Right atrium auricular region (tissue), 2 donors: ENCODE data around the gene C1orf116. TPM values are rescaled to one million over a fixed set of nuclear protein-coding genes. Genes with fewer than 3 reads are reported as not detected.

ENCODE experiments used
- DNase-seq: peaks from one replicate; pipeline ENCODE4 v3.0.0-alpha.2; 2019; ENCODE audit warnings: low spot score
- H3K27ac ChIP-seq, 2 donors: fragments of 200-600 bp; sonication (generic); 1 replicate in 1 of 2; 2 replicates in 1 of 2; pipeline ENCODE4 v1.5.1; 2016 to 2019
- H3K27me3 ChIP-seq, 2 donors: fragments of 200-600 bp; sonication (generic); one replicate each; pipeline versions ENCODE4 v1.5.1 to v1.6.0; 2017 to 2019
- H3K36me3 ChIP-seq: fragments of 200-600 bp; sonication (generic); one replicate; pipeline ENCODE4 v1.5.1; 2016
- H3K4me1 ChIP-seq, 2 donors: fragments of 200-600 bp; sonication (generic); one replicate each; pipeline versions ENCODE4 v1.5.1 to v1.6.0; 2017 to 2019
- H3K4me3 ChIP-seq, 2 donors: fragments of 200-600 bp; sonication (generic); 1 replicate in 1 of 2; 2 replicates in 1 of 2; pipeline ENCODE4 v1.5.1; 2017 to 2019; ENCODE audit warnings: mild to moderate bottlenecking in 1 of 2, moderate library complexity in 1 of 2
- H3K9me3 ChIP-seq, 2 donors: fragments of 200-600 bp; sonication (generic); one replicate each; pipeline ENCODE4 v1.5.1; 2019
- CTCF ChIP-seq, 2 donors: fragments of 200-600 bp; sonication (generic); IDR thresholded peaks; one replicate each; pipeline ENCODE4 v1.5.1; 2019; ENCODE audit warnings: antibody characterized with exemption in 2 of 2
- total RNA-seq, 2 donors: library from RNA; depleted of rRNA; stranded (reverse); fragments of >200 nt; gene quantifications; one replicate each; pipeline ENCODE4 v1.1.0, GENCODE V29; 2016

The C1orf116 gene
- total RNA-seq, 2 donors from 2014 or later: 0.07 to 0.35 TPM

GRCh38 chr1:207059881-207060280 is 27.3 kb upstream of the C1orf116 start:
- no peaks in the 10 kb centered on the region for H3K27me3 ChIP-seq
- H3K4me1 ChIP-seq: peaks cover 0 to 10% of the 10 kb centered on the region in 2 donors
- no peak for TF ChIP-seq CTCF (IDR thresholded peaks at IDR 0.05)
- no peak overlapping the region for H3K4me3 ChIP-seq
- H3K9me3 ChIP-seq: no peaks in the 10 kb centered on the region
- peak overlapping the region in 1 of 2 donors; percentile 57 for H3K27ac ChIP-seq
- no peak for DNase-seq
- peaks cover 41% of the 10 kb centered on the region for H3K36me3 ChIP-seq

DNA sequence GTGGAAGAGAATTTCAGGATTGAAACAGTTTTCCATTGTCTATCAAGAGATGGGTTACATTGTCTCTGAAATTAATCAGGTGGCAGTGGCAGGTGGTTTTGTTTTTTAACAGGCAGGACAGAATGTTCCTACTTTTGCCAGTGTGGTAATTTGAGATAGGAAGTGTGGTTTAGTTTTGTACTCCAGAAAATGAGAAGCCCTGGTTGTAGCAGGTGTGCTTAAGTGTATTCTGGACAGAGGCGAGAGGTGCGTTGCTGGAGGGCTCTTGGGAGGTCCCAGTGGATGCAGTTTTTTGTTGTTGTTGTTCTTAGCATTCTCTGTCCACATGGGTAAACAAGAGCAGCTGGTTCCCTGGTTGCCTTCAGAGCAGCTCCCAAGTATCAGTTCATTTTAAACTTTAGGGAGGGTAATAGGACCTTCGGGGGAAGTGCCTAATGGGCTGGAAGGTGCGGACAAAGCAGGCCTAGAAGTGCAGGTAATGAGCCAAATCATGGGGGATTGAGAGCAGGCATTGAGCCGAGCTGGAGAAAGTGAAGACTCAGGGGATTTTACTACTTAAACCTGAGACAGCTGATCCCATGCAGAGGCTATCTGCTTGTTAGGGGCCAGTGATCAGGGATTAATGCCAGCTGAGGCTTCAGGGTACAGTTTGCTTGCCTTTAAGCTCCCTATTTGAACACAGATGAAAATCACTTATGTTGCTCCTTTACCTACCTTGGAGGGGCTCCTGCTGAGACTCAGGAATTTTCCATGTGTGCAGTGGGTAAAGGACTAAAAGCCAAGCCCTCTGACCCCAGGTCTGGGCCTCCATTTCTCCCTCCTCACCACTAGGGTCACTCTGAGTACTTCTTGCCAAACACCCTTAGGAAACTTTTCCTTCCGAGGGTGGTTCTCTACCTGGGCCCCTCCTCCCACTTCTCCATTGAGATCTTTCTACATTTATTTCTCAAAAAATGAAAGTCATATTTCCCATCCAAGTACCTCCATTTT is 26.6 kb upstream of the C1orf116 start:
- DNase-seq: no peak
- Histone ChIP-seq H3K36me3 (peaks cover 40% of the 10 kb centered on the region), H3K4me3 (no peak overlapping the region), H3K27me3 (no peaks in the 10 kb centered on the region), H3K9me3 (no peaks in the 10 kb centered on the region), H3K27ac (peak overlapping the region; percentile 33 to 57), H3K4me1 (peaks cover 0 to 10% of the 10 kb centered on the region in 2 donors)
- TF ChIP-seq CTCF (IDR thresholded peaks at IDR 0.05): no peak

GRCh38 chr1:207058252-207058651 is 25.7 kb upstream of the C1orf116 start:
- Histone ChIP-seq H3K9me3 (no peaks in the 10 kb centered on the region), H3K4me3 (no peak overlapping the region), H3K27me3 (no peaks in the 10 kb centered on the region), H3K27ac (peak overlapping the region; percentile 33 to 57), H3K36me3 (peaks cover 31% of the 10 kb centered on the region), H3K4me1 (peaks cover 0 to 6% of the 10 kb centered on the region in 2 donors)
- no peak for DNase-seq
- no peak for TF ChIP-seq CTCF (IDR thresholded peaks at IDR 0.05)

GRCh38 chr1:207056673-207057072 is 24.1 kb upstream of the C1orf116 start:
- TF ChIP-seq CTCF (IDR thresholded peaks at IDR 0.05): no peak
- Histone ChIP-seq H3K4me3 (no peak overlapping the region), H3K27me3 (no peaks in the 10 kb centered on the region), H3K27ac (peak overlapping the region; percentile 97 to 98), H3K36me3 (peaks cover 19% of the 10 kb centered on the region), H3K4me1 (peaks cover 0 to 16% of the 10 kb centered on the region in 2 donors), H3K9me3 (no peaks in the 10 kb centered on the region)
- DNase-seq: no peak

DNA sequence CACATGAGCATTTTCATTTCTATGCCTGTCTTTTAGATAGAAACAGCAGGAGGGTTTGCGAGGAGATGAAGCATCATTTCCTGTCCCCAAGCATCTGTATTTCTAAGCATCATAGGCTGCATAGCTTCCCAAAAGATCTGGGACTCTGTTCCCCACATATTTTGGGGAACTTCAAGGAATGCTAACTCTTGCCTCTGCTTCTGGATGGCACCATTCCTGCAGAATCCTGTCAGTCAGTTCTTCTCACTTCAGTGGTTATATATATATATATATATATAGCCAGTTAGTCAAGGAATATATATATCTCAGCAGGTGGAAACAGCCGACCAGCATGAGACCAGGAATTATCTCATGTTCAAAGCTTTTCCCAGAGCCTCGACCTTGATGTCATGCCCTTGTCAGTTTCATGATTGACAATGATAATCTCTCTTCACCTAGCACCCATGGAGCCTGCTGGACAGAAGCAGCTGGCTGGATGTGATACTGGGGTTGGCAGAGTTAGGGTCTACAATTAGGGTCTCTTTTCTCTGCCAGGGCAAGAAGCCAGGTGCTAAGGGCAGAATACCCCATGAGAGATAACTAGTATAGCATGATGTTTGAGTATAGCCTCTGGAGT is 22.9 kb upstream of the C1orf116 start:
- Histone ChIP-seq H3K9me3 (no peaks in the 10 kb centered on the region), H3K4me1 (peaks cover 0 to 23% of the 10 kb centered on the region in 2 donors), H3K4me3 (no peak overlapping the region), H3K27ac (peak overlapping the region; percentile 97 to 98), H3K36me3 (peaks cover 9% of the 10 kb centered on the region), H3K27me3 (no peaks in the 10 kb centered on the region)
- no peak for DNase-seq
- TF ChIP-seq CTCF (IDR thresholded peaks at IDR 0.05): no peak
